Stimulated activated CD8-positive, alpha-beta memory T cell treated with anti-CD3 and anti-CD28 coated beads, Interleukin-12 subunit alpha, Interleukin-12 subunit beta, amount 100 ng/mL, for 4 hours (primary cell): Measurements from ENCODE around the gene OR52I1.
A peak's percentile ranks its signal among the peaks of the same experiment; 100 is the strongest.

ENCODE experiments used
- DNase-seq: peaks from one replicate; pipeline ENCODE4 v3.0.0-alpha.2; 2020; ENCODE audit warnings: low read depth

Gene OR52I1, protein sequence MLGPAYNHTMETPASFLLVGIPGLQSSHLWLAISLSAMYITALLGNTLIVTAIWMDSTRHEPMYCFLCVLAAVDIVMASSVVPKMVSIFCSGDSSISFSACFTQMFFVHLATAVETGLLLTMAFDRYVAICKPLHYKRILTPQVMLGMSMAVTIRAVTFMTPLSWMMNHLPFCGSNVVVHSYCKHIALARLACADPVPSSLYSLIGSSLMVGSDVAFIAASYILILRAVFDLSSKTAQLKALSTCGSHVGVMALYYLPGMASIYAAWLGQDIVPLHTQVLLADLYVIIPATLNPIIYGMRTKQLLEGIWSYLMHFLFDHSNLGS

DNA sequence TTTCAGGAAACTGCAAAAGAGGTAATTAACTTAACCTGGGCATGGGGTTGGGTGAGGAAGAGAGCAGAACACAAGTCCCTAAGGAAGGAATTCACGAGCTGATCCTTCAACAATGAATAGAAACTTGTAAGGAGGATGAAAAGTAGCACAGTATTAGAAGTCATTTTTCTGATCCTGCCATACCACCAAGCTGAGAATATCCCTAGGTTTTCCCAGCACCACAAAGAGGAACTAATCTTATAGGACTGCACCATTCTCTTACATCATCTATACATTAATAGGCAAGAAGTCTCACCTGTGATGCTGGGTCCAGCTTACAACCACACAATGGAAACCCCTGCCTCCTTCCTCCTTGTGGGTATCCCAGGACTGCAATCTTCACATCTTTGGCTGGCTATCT lies at the start of gene OR52I1:
Gene OR52I1 (plus strand): TSS at position 301 of the 400 bp plus-strand sequence. CDS start 0 bp downstream, at position 301.
- no peak for DNase-seq

DNA sequence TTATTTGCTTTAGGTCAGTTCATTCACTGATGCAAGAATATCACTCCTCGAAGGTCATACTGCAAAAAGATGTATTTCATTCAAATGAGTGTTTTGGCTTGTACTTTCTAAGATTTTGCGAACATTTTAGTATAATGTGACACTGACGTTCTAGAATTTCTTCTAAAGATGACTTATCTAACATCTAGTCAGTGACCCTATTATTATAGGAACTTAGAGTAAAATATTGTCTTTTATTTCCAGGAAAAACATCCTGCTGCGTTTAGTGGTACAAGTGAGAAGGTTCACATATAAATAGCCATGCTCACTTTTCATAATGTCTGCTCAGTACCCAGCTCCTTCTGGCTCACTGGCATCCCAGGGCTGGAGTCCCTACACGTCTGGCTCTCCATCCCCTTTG lies 48.9 kb upstream of the OR52I1 start, which contains the start of gene OR52M1:
Gene OR52M1 (plus strand): TSS at position 301 of the 400 bp plus-strand sequence. CDS start 0 bp downstream, at position 301.
- no peak for DNase-seq

- no peak for DNase-seq
These were observed 47.0 kb upstream of the OR52I1 start for GRCh38 chr11:4546878-4547277.

GRCh38 chr11:4547416-4547815 lies 46.4 kb upstream of the OR52I1 start:
- no peak for DNase-seq

DNA sequence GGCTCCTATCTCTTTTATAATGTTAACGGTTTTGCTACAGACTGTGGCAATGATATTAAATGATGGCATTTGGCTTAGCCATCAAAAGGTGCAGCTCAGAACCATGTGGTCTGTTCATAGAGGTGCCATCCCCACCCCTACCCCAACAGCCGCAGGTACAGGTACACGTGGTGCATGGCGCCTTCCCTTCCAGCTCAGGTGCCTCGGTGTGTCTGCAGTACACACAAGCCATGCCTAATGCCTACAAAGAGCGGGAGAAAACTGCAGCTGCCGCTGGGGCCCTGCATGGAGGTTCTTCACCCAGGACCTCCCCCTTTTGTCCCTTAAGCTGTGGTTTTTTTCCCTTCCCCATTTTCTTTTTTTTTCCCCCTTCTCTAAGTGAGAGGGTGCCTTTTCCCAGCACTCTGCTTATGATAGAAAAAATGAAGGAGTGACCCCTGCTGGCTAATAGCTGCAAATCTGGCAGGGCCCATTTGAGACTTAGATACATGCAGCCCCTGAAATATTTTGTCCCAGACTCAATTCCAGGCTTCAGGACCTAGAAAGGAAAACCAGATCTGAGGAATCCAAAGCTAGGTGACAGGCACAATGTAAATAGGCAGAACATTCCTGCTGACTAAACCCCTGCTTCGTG lies 42.4 kb upstream of the OR52I1 start:
- DNase-seq, result no peak

GRCh38 chr11:4559527-4560440 lies 34.1 kb upstream of the OR52I1 start:
- DNase-seq, result no peak

DNA sequence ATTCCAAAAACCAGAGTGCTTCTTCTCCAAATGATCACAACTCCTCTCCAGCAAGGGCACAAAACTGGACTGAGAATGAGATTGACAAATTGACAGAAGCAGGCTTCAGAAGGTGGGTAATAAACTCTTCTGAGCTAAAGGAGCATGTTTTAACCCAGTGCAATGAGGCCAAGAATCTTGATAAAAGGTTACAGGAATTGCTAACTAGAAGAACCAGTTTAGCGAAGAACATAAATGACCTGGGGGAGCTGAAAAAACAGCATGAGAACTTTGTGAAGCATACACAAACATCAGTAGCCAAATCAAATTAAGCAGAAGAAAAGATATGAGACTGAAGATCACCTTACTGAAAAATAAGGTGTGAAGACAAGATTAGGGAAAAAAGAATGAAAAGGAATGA lies 33.4 kb upstream of the OR52I1 start:
- no peak for DNase-seq

GRCh38 chr11:4565371-4565770 lies 28.5 kb upstream of the OR52I1 start:
- DNase-seq, result no peak

GRCh38 chr11:4569075-4569474 lies 24.8 kb upstream of the OR52I1 start:
- DNase-seq, result no peak

DNA sequence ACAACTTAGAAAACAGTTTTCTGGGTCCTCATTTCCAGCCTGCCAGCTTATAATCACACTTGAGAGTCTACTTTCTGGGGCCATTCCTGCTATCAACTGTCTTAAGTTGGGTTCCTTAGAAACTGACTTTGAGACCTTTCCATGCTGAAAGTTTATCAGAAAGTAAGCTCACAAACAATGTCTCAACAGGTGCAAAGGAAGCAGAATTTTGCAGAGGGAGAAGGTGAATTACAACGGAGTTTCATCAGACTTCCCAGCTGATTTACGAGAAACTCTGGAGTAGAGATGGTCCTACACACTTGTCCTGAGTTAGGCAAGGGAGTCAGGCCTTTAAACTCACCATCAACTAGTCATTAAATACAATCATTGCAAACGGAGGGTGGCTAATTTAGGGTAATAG lies 17.0 kb upstream of the OR52I1 start:
- no peak for DNase-seq

GRCh38 chr11:4577761-4578160 lies 16.1 kb upstream of the OR52I1 start:
- DNase-seq, result no peak

GRCh38 chr11:4578624-4579023 lies 15.2 kb upstream of the OR52I1 start:
- DNase-seq, result no peak

- DNase-seq, result no peak
These were observed 13.7 kb upstream of the OR52I1 start for GRCh38 chr11:4580124-4580523.

- DNase-seq, result no peak
These were observed 12.4 kb upstream of the OR52I1 start, which contains the start of gene OR52I2 for GRCh38 chr11:4581443-4581842. TSS of gene OR52I2 (plus strand) at chr11:4581743.

- no peak for DNase-seq
These were observed 4.8 kb upstream of the OR52I1 start for GRCh38 chr11:4589017-4589416.

DNA sequence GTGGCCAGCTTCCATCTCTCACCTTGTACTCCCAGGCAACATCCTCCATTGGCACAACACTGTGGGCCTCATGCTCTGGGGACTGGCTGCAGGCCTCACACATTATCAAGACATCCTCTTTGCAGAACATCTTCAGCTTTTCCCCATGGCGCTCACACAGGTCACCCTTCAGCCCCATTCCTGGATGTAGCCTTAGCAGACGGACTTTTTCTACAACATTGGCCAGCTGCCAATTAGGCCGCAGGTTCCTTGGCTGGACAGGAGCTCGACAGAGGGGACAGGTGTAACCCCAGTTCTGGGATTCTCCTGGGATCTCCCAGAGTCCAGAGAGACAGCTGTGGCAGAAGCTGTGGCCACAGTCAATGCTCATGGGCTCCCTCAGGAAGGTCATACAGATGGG lies 11.2 kb downstream of the OR52I1 start:
- no peak for DNase-seq

- no peak for DNase-seq
These were observed 12.6 kb downstream of the OR52I1 start for GRCh38 chr11:4606231-4607015.

DNA sequence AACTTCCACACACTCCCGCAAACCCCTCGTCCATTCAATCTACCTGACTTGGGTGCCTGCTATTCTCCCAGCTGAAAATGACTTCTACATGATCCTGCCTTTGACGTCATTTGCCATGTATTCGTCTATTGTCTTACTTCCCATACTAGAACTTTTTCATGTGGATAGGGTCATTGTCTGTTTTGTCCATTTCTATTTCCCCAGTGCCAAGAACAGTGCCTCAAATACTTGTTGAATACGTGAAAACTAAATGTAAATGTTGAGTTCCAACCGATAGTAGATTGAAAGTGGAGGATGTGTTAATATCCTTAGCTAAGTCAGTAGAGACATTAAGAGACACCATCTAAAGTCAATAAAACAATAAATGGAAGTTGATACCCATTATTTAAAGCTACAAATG lies 13.3 kb downstream of the OR52I1 start:
- DNase-seq, result no peak

DNA sequence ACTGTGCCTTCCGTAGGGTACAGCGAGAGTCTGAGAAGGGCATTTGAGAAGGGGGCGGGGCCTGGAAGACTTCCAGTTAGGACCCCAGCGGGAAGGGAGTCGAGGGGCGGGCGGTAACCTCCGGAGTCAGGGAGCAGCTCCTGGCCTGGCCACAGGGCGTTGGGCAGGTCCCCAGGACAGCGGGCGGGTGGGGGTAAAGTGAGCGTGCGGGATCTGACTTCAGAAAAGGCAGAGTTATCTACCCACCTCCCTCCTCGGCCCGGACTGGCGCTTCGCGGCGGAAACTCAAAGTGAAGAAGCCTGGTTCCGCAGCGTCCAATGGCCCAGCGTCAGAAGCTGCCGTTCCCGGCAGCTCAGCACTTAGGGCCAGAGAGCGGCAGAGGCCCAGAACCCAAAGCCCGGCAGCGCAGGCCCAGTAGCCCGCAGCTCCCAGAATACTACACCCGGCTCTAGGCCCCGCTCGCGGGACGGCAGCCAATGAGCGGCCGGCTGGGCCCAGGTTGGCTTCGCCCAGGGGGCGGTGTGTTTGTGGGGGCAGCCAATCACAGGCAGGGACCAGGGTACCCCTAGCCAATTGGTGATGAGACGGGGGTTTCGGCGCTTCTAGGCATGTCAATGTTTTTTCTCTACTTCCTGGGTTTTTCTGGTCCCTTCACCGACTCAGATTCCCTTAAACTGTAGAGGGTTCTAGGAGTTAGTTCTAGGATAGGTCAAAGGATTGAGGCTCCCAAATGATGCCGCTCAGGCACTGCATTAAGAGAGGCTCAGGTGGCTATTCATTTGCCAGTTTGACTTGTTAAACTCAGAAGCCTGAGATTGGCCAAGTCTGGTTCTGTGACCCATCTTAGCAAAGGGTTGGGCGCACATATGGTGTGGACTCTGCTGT lies 14.2 kb downstream of the OR52I1 start, which contains the start of gene TRIM68:
Gene TRIM68 (minus strand): TSS at position 451 of the 886 bp plus-strand sequence. CDS start 2,727 bp downstream, outside the sequence.
- DNase-seq, result peak; percentile 91

DNA sequence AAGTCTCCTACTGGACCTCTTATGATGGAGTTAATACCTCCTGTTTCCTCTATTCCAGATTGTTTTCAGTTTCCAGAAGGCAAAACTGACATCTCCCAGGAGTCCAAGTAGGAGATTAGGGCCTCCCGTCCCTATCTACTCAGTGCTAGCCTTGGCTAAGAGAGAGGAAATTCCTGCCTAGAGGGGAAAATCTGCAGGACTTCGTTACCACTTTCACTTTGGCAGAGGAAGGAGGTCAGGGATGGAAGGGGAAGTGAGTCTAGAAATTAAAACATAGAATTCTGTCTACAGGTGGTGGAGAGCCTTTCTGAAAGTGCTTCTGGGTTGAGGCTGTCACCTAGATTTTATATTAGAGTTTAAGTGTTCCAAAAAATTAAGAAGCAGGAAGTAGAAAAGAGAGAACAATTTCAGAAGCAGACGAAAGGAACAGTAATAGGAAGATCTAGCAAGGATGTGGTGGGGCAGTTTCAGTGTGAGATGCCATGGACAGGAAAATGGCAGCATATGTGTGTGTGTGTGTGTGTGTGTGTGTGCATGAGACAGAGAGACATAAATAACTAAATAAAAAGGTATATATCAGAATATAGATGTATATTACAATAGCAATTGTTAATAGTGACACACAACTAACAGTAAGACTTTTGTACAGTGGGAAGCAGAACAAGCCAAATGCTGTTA lies 16.6 kb downstream of the OR52I1 start:
- DNase-seq, result no peak
